ENCODE results near the gene KCND2.

KCND2 gene

GRCh38 chr7:120512701-120513100 is 239.7 kb downstream of the KCND2 start:
- no peak overlapping the region for H3K27ac ChIP-seq
- TF ChIP-seq, protein P1, sequence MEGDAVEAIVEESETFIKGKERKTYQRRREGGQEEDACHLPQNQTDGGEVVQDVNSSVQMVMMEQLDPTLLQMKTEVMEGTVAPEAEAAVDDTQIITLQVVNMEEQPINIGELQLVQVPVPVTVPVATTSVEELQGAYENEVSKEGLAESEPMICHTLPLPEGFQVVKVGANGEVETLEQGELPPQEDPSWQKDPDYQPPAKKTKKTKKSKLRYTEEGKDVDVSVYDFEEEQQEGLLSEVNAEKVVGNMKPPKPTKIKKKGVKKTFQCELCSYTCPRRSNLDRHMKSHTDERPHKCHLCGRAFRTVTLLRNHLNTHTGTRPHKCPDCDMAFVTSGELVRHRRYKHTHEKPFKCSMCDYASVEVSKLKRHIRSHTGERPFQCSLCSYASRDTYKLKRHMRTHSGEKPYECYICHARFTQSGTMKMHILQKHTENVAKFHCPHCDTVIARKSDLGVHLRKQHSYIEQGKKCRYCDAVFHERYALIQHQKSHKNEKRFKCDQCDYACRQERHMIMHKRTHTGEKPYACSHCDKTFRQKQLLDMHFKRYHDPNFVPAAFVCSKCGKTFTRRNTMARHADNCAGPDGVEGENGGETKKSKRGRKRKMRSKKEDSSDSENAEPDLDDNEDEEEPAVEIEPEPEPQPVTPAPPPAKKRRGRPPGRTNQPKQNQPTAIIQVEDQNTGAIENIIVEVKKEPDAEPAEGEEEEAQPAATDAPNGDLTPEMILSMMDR (conservative IDR thresholded peaks at IDR 0.05), result no peak
- TF ChIP-seq ZFX (IDR thresholded peaks at IDR 0.05), result no peak

- TF ChIP-seq, protein P1 (conservative IDR thresholded peaks at IDR 0.05), result no peak
- TF ChIP-seq ZFX (IDR thresholded peaks at IDR 0.05), result no peak
- H3K27ac ChIP-seq, result no peak overlapping the region
Observed at GRCh38 chr7:120519224-120519623, 246.2 kb downstream of the KCND2 start.

GRCh38 chr7:120521761-120522737 is 249.1 kb downstream of the KCND2 start:
- H3K27ac ChIP-seq, result no peak overlapping the region
- TF ChIP-seq, protein P1 (conservative IDR thresholded peaks at IDR 0.05), result no peak
- TF ChIP-seq ZFX (IDR thresholded peaks at IDR 0.05), result no peak

DNA sequence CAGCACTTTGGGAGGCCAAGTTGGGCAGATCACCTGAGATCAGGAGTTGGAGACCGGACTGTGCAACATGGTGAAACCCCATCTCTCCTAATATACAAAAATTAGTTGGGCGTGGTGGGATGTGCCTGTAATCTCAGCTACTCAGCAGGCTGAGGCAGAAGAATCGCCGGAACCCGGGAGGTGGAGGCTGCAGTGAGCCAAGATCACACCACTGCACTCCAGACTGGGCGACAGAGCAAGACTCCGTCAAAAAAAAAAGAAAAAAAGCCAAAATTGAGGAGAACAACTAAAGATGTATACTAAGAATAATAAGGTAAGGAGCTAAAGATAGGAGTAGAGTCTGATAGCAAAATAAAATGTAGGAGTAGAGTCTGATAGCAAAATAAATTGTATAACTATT is 251.0 kb downstream of the KCND2 start:
- H3K27ac ChIP-seq, result no peak overlapping the region
- no peak for TF ChIP-seq ZFX (IDR thresholded peaks at IDR 0.05)
- TF ChIP-seq, protein P1 (conservative IDR thresholded peaks at IDR 0.05), result no peak

DNA sequence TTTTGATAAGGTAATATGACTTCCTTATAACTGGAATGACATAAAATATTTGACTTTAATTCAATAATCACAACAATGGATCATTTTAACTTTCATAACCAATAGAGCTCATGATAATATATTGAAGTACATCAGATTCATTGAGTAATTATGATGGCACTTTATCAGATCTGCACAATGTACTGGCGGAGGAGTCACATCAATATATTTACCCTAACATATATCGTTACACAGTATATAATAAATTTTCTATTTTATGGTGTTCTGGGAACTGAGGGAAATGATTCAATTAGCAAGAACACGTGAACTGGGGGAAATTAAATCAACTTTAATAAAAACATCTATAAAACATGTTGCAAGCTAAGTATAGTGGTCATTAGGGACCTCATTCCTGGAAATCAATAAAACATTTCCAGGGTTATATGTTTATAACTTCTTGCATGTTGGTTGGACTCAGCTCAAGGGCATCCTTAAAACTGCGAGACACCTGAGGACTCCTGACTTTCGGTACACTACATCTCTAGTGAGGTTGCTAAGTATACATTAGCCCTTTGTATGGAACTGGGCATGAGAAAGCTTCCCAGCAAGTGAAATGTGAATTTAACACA is 254.0 kb downstream of the KCND2 start:
- TF ChIP-seq, protein P1 (conservative IDR thresholded peaks at IDR 0.05), result no peak
- no peak for TF ChIP-seq ZFX (IDR thresholded peaks at IDR 0.05)
- no peak overlapping the region for H3K27ac ChIP-seq

GRCh38 chr7:120529736-120530135 is 256.8 kb downstream of the KCND2 start:
- TF ChIP-seq, protein P1 (conservative IDR thresholded peaks at IDR 0.05), result no peak
- TF ChIP-seq ZFX (IDR thresholded peaks at IDR 0.05), result no peak
- no peak overlapping the region for H3K27ac ChIP-seq

DNA sequence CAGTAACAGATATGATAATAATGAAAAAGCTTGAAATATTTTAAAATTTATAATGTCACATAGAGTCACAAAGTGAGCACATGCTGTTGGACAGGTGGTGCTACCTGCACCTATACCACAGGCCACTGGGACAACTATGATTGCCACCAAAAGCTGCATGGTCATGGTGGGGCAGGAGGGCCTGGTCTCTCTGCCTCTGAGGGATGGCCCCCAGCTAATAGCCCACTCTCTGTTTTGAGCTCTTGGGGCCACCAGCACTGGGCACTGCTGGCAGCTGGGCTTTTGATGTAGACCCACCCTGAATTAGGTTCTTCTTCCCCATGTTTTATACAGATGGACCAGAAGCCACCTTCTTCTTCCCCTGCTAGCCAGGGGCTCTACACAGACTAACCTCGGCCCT is 265.4 kb downstream of the KCND2 start:
- H3K27ac ChIP-seq, result no peak overlapping the region
- no peak for TF ChIP-seq ZFX (IDR thresholded peaks at IDR 0.05)
- TF ChIP-seq, protein P1 (conservative IDR thresholded peaks at IDR 0.05), result no peak

Data from C4-2B (cell line).